ENCODE measurements around the gene DEFB132. TPM values are rescaled to one million over a fixed set of nuclear protein-coding genes. Genes with fewer than 3 reads are reported as not detected.

DEFB132 gene
- total and polyA plus RNA-seq, 2 of the 4 experiments (the other 2 are of a cell fraction): not detected

DNA sequence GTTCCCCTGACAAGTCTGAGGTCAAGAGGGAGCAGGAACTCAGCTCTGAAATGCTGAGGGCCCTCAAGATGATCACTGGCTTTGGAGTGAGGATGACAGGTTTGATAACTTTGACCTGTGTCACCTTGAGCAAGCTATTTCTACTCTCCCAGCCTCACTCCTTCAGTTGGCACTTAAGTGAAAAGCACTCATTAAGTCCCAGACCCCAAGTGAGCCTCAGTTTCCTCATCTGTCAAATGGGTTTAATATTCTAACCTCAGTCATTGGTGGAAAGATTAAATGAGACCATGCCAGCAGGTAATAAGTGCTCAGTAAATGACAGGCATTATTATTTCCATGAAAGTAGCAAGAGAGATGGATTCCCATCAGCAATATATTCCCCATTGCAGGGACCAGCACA lies 14.0 kb downstream of the DEFB132 start:
- dilution Hi-C loops (cut with HindIII; ENCODE audit: low sequenced_read_pairs, unreplicated experiment) (no loop called here), intact Hi-C loops (cut with micrococcal nuclease) (no loop called here), in situ Hi-C loops (cut with MboI; ENCODE audit: low sequenced_read_pairs) (no loop called here)
- Histone ChIP-seq H3K56ac (ENCODE audit: extremely low read depth, insufficient read depth, low read length) (no peak overlapping the region), H3K4me3 (ENCODE audit: insufficient read depth, low read depth, low read length) (no peak overlapping the region), H3K36me3 (ENCODE audit: control insufficient read depth, insufficient read depth, low read length) (peaks cover 11% of the 10 kb centered on the region), H3K27ac (ENCODE audit: insufficient read depth, low read length) (no peak overlapping the region), H3K4me2 (ENCODE audit: low read depth, low read length) (no peak overlapping the region), H4K5ac (ENCODE audit: low read depth, low read length) (no peak overlapping the region), H4K8ac (ENCODE audit: low read depth in 2 of 2, low read length in 2 of 2) (no peak overlapping the region), H4K91ac (ENCODE audit: insufficient read depth, low read depth, low read length) (no peak overlapping the region), H3K4ac (ENCODE audit: low read depth, low read length) (no peak overlapping the region), H3K14ac (replicated peaks; ENCODE audit: low read depth, low read length) (no peak overlapping the region), H4K20me1 (ENCODE audit: insufficient read depth, low read length) (no peaks in the 10 kb centered on the region), H2AFZ (replicated peaks; ENCODE audit: low read length, poor library complexity) (no peak overlapping the region), H3K23ac (ENCODE audit: low read depth, low read length) (no peak overlapping the region), H3K9me3 (ENCODE audit: control insufficient read depth, insufficient read depth, low read length) (no peaks in the 10 kb centered on the region), H3K4me1 (ENCODE audit: control insufficient read depth, insufficient read depth, low read length) (no peaks in the 10 kb centered on the region), H2AK9ac (replicated peaks; ENCODE audit: low read depth, low read length, poor library complexity) (no peak overlapping the region), H2BK20ac (ENCODE audit: low read depth, low read length) (no peak overlapping the region), H3K79me1 (ENCODE audit: low read depth in 1 of 2, low read length in 2 of 2) (no peaks in the 10 kb centered on the region), H2BK5ac (ENCODE audit: low read depth, low read length, poor library complexity, severe bottlenecking) (no peak overlapping the region), H3K27me3 (ENCODE audit: control insufficient read depth, insufficient read depth, low read length) (no peaks in the 10 kb centered on the region), H3K9ac (ENCODE audit: low read depth, low read length) (no peak overlapping the region), H2AK5ac (ENCODE audit: low read depth, low read length) (no peak overlapping the region), H2BK120ac (ENCODE audit: low read depth, low read length) (no peak overlapping the region), H2BK15ac (ENCODE audit: low read depth, low read length) (no peak overlapping the region), H3K18ac (ENCODE audit: low read depth, low read length) (no peak overlapping the region), H3K9me1 (ENCODE audit: insufficient read depth, low read length) (no peaks in the 10 kb centered on the region; the same call in 1 of the 2 replicates)
- ATAC-seq (ENCODE audit: low read depth) (no peak), DNase-seq (no peak)
- POLR2A ChIA-PET (ENCODE audit: unreplicated experiment): no interaction called here
- no TSS peak for BruUV-seq (replicated peaks)
- CTCF ChIA-PET: no interaction called here
- no peak for TF ChIP-seq CEBPB (IDR thresholded peaks at IDR 0.05; ENCODE audit: low read depth, low read length)
- TF ChIP-seq, protein P1, sequence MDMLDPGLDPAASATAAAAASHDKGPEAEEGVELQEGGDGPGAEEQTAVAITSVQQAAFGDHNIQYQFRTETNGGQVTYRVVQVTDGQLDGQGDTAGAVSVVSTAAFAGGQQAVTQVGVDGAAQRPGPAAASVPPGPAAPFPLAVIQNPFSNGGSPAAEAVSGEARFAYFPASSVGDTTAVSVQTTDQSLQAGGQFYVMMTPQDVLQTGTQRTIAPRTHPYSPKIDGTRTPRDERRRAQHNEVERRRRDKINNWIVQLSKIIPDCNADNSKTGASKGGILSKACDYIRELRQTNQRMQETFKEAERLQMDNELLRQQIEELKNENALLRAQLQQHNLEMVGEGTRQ (IDR thresholded peaks at IDR 0.05; ENCODE audit: low read depth, low read length): no peak
- TF ChIP-seq RAD21 (IDR thresholded peaks at IDR 0.05; ENCODE audit: low read length): no peak
- no peak for TF ChIP-seq MAFK (IDR thresholded peaks at IDR 0.05; ENCODE audit: low read depth, low read length)
- TF ChIP-seq RCOR1 (IDR thresholded peaks at IDR 0.05; ENCODE audit: insufficient replicate concordance, low read length): no peak
- TF ChIP-seq, protein P2, sequence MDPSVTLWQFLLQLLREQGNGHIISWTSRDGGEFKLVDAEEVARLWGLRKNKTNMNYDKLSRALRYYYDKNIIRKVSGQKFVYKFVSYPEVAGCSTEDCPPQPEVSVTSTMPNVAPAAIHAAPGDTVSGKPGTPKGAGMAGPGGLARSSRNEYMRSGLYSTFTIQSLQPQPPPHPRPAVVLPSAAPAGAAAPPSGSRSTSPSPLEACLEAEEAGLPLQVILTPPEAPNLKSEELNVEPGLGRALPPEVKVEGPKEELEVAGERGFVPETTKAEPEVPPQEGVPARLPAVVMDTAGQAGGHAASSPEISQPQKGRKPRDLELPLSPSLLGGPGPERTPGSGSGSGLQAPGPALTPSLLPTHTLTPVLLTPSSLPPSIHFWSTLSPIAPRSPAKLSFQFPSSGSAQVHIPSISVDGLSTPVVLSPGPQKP (IDR thresholded peaks at IDR 0.05; ENCODE audit: borderline replicate concordance, low read depth, low read length): no peak
- TF ChIP-seq, protein P3, sequence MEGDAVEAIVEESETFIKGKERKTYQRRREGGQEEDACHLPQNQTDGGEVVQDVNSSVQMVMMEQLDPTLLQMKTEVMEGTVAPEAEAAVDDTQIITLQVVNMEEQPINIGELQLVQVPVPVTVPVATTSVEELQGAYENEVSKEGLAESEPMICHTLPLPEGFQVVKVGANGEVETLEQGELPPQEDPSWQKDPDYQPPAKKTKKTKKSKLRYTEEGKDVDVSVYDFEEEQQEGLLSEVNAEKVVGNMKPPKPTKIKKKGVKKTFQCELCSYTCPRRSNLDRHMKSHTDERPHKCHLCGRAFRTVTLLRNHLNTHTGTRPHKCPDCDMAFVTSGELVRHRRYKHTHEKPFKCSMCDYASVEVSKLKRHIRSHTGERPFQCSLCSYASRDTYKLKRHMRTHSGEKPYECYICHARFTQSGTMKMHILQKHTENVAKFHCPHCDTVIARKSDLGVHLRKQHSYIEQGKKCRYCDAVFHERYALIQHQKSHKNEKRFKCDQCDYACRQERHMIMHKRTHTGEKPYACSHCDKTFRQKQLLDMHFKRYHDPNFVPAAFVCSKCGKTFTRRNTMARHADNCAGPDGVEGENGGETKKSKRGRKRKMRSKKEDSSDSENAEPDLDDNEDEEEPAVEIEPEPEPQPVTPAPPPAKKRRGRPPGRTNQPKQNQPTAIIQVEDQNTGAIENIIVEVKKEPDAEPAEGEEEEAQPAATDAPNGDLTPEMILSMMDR (conservative IDR thresholded peaks at IDR 0.05; ENCODE audit: low read depth, low read length): no peak
- TF ChIP-seq RFX5 (IDR thresholded peaks at IDR 0.05; ENCODE audit: low read depth, low read length): no peak
- no peak for TF ChIP-seq MAZ (IDR thresholded peaks at IDR 0.05; ENCODE audit: borderline replicate concordance, low read depth, low read length)
- no peak for TF ChIP-seq CHD1 (IDR thresholded peaks at IDR 0.05; ENCODE audit: low read depth, low read length)
- TF ChIP-seq POLR2A (IDR thresholded peaks at IDR 0.05; ENCODE audit: low read depth, low read length): no peak
- TF ChIP-seq MXI1 (IDR thresholded peaks at IDR 0.05; ENCODE audit: borderline replicate concordance, low read depth, low read length): no peak
- no peak for TF ChIP-seq NFE2L2 (IDR thresholded peaks at IDR 0.05; ENCODE audit: low read depth, low read length)
- TF ChIP-seq BHLHE40 (IDR thresholded peaks at IDR 0.05; ENCODE audit: low read depth, low read length): no peak
- no peak for TF ChIP-seq FOS (IDR thresholded peaks at IDR 0.05; ENCODE audit: low read depth, low read length)
- no peak for TF ChIP-seq SMC3 (IDR thresholded peaks at IDR 0.05; ENCODE audit: low read depth, low read length)
